ENCODE data around the gene MORN5.

MORN5 gene

GRCh38 chr9:122133263-122133983 is 26.3 kb upstream of the MORN5 start:
- Histone ChIP-seq H3K4me3 (ENCODE audit: low read length in 2 of 2) (no peak overlapping the region), H3K9ac (ENCODE audit: low read length in 2 of 2) (no peak overlapping the region), H3K27me3 (ENCODE audit: control insufficient read depth in 1 of 2, insufficient read depth in 2 of 2, low read length in 2 of 2) (no peaks in the 10 kb centered on the region), H3K4me1 (ENCODE audit: control insufficient read depth, insufficient read depth, low read length) (peaks cover 16% of the 10 kb centered on the region), H3K36me3 (ENCODE audit: control insufficient read depth in 2 of 2, insufficient read depth in 2 of 2, low read length in 2 of 2) (no peaks in the 10 kb centered on the region), H3K9me3 (ENCODE audit: control insufficient read depth in 2 of 2, low read length in 2 of 2) (no peaks in the 10 kb centered on the region), H3K27ac (ENCODE audit: low read length) (no peak overlapping the region)

- Histone ChIP-seq H3K27me3 (ENCODE audit: control insufficient read depth in 1 of 2, insufficient read depth in 2 of 2, low read length in 2 of 2) (no peaks in the 10 kb centered on the region), H3K9me3 (ENCODE audit: control insufficient read depth in 2 of 2, low read length in 2 of 2) (no peaks in the 10 kb centered on the region), H3K9ac (ENCODE audit: low read length in 2 of 2) (no peak overlapping the region), H3K4me3 (ENCODE audit: low read length in 2 of 2) (no peak overlapping the region), H3K36me3 (ENCODE audit: control insufficient read depth in 2 of 2, insufficient read depth in 2 of 2, low read length in 2 of 2) (no peaks in the 10 kb centered on the region), H3K27ac (ENCODE audit: low read length) (no peak overlapping the region), H3K4me1 (ENCODE audit: control insufficient read depth, insufficient read depth, low read length) (peaks cover 16% of the 10 kb centered on the region)
Observed at GRCh38 chr9:122133984-122134535, 25.6 kb upstream of the MORN5 start.

- Histone ChIP-seq H3K27me3 (ENCODE audit: control insufficient read depth in 1 of 2, insufficient read depth in 2 of 2, low read length in 2 of 2) (no peaks in the 10 kb centered on the region), H3K36me3 (ENCODE audit: control insufficient read depth in 2 of 2, insufficient read depth in 2 of 2, low read length in 2 of 2) (no peaks in the 10 kb centered on the region), H3K9me3 (ENCODE audit: control insufficient read depth in 2 of 2, low read length in 2 of 2) (no peaks in the 10 kb centered on the region), H3K9ac (ENCODE audit: low read length in 2 of 2) (no peak overlapping the region), H3K27ac (ENCODE audit: low read length) (no peak overlapping the region), H3K4me3 (ENCODE audit: low read length in 2 of 2) (no peak overlapping the region), H3K4me1 (ENCODE audit: control insufficient read depth, insufficient read depth, low read length) (peaks cover 16% of the 10 kb centered on the region)
Observed at GRCh38 chr9:122134822-122135528, 24.7 kb upstream of the MORN5 start.

GRCh38 chr9:122135529-122135859 is 24.2 kb upstream of the MORN5 start:
- Histone ChIP-seq H3K4me3 (ENCODE audit: low read length in 2 of 2) (no peak overlapping the region), H3K27me3 (ENCODE audit: control insufficient read depth in 1 of 2, insufficient read depth in 2 of 2, low read length in 2 of 2) (no peaks in the 10 kb centered on the region), H3K27ac (ENCODE audit: low read length) (no peak overlapping the region), H3K9ac (ENCODE audit: low read length in 2 of 2) (no peak overlapping the region), H3K36me3 (ENCODE audit: control insufficient read depth in 2 of 2, insufficient read depth in 2 of 2, low read length in 2 of 2) (no peaks in the 10 kb centered on the region), H3K9me3 (ENCODE audit: control insufficient read depth in 2 of 2, low read length in 2 of 2) (no peaks in the 10 kb centered on the region), H3K4me1 (ENCODE audit: control insufficient read depth, insufficient read depth, low read length) (peaks cover 16% of the 10 kb centered on the region)

GRCh38 chr9:122138560-122139268 is 21.0 kb upstream of the MORN5 start:
- Histone ChIP-seq H3K36me3 (ENCODE audit: control insufficient read depth in 2 of 2, insufficient read depth in 2 of 2, low read length in 2 of 2) (peaks cover 11 to 16% of the 10 kb centered on the region in 2 donors), H3K4me1 (ENCODE audit: control insufficient read depth, insufficient read depth, low read length) (no peaks in the 10 kb centered on the region), H3K4me3 (ENCODE audit: low read length in 2 of 2) (no peak overlapping the region), H3K9ac (ENCODE audit: low read length in 2 of 2) (no peak overlapping the region), H3K27me3 (ENCODE audit: control insufficient read depth in 1 of 2, insufficient read depth in 2 of 2, low read length in 2 of 2) (no peaks in the 10 kb centered on the region), H3K27ac (ENCODE audit: low read length) (no peak overlapping the region), H3K9me3 (ENCODE audit: control insufficient read depth in 2 of 2, low read length in 2 of 2) (no peaks in the 10 kb centered on the region)

GRCh38 chr9:122140368-122141193 is 19.1 kb upstream of the MORN5 start:
- H3K27me3 ChIP-seq (ENCODE audit: control insufficient read depth in 1 of 2, insufficient read depth in 2 of 2, low read length in 2 of 2) = no peaks in the 10 kb centered on the region
- no peak overlapping the region for H3K9ac ChIP-seq (ENCODE audit: low read length in 2 of 2)
- no peaks in the 10 kb centered on the region for H3K4me1 ChIP-seq (ENCODE audit: control insufficient read depth, insufficient read depth, low read length)
- no peaks in the 10 kb centered on the region for H3K9me3 ChIP-seq (ENCODE audit: control insufficient read depth in 2 of 2, low read length in 2 of 2)
- H3K4me3 ChIP-seq (ENCODE audit: low read length in 2 of 2) = no peak overlapping the region
- no peak overlapping the region for H3K27ac ChIP-seq (ENCODE audit: low read length)
- H3K36me3 ChIP-seq (ENCODE audit: control insufficient read depth in 2 of 2, insufficient read depth in 2 of 2, low read length in 2 of 2) = peaks cover 27 to 31% of the 10 kb centered on the region in 2 donors

GRCh38 chr9:122141671-122142070 is 18.0 kb upstream of the MORN5 start:
- no peaks in the 10 kb centered on the region for H3K9me3 ChIP-seq (ENCODE audit: control insufficient read depth in 2 of 2, low read length in 2 of 2)
- H3K4me3 ChIP-seq (ENCODE audit: low read length in 2 of 2) = no peak overlapping the region
- peaks cover 34 to 38% of the 10 kb centered on the region in 2 donors for H3K36me3 ChIP-seq (ENCODE audit: control insufficient read depth in 2 of 2, insufficient read depth in 2 of 2, low read length in 2 of 2)
- H3K4me1 ChIP-seq (ENCODE audit: control insufficient read depth, insufficient read depth, low read length) = no peaks in the 10 kb centered on the region
- H3K27ac ChIP-seq (ENCODE audit: low read length) = no peak overlapping the region
- H3K9ac ChIP-seq (ENCODE audit: low read length in 2 of 2) = no peak overlapping the region
- H3K27me3 ChIP-seq (ENCODE audit: control insufficient read depth in 1 of 2, insufficient read depth in 2 of 2, low read length in 2 of 2) = no peaks in the 10 kb centered on the region

- no peaks in the 10 kb centered on the region for H3K4me1 ChIP-seq (ENCODE audit: control insufficient read depth, insufficient read depth, low read length)
- no peak overlapping the region for H3K4me3 ChIP-seq (ENCODE audit: low read length in 2 of 2)
- H3K36me3 ChIP-seq (ENCODE audit: control insufficient read depth in 2 of 2, insufficient read depth in 2 of 2, low read length in 2 of 2) = peaks cover 37 to 51% of the 10 kb centered on the region in 2 donors
- no peaks in the 10 kb centered on the region for H3K9me3 ChIP-seq (ENCODE audit: control insufficient read depth in 2 of 2, low read length in 2 of 2)
- no peak overlapping the region for H3K27ac ChIP-seq (ENCODE audit: low read length)
- no peaks in the 10 kb centered on the region for H3K27me3 ChIP-seq (ENCODE audit: control insufficient read depth in 1 of 2, insufficient read depth in 2 of 2, low read length in 2 of 2)
- H3K9ac ChIP-seq (ENCODE audit: low read length in 2 of 2) = no peak overlapping the region
Observed at GRCh38 chr9:122143296-122143695, 16.4 kb upstream of the MORN5 start.

- Histone ChIP-seq H3K4me1 (ENCODE audit: control insufficient read depth, insufficient read depth, low read length) (no peaks in the 10 kb centered on the region), H3K36me3 (ENCODE audit: control insufficient read depth in 2 of 2, insufficient read depth in 2 of 2, low read length in 2 of 2) (peaks cover 37 to 51% of the 10 kb centered on the region in 2 donors)
Observed at GRCh38 chr9:122143876-122144405, 15.8 kb upstream of the MORN5 start.

More at GRCh38 chr9:122143876-122144405, 15.8 kb upstream of the MORN5 start:
- Histone ChIP-seq H3K27me3 (ENCODE audit: control insufficient read depth in 1 of 2, insufficient read depth in 2 of 2, low read length in 2 of 2) (no peaks in the 10 kb centered on the region), H3K27ac (ENCODE audit: low read length) (no peak overlapping the region), H3K9ac (ENCODE audit: low read length in 2 of 2) (no peak overlapping the region), H3K4me3 (ENCODE audit: low read length in 2 of 2) (no peak overlapping the region), H3K9me3 (ENCODE audit: control insufficient read depth in 2 of 2, low read length in 2 of 2) (no peaks in the 10 kb centered on the region)

Data from stomach smooth muscle (tissue), 2 donors.